WTC11 (cell line): ENCODE measurements around the gene APBA3. TPM values are rescaled to one million over a fixed set of nuclear protein-coding genes. Genes with fewer than 3 reads are reported as not detected.

ENCODE experiments used
- AFF4 ChIP-seq: sonication (generic); formaldehyde crosslinking; IDR thresholded peaks from 2 replicates; pipeline ENCODE4 v1.8.1; 2023; ENCODE audit warnings: mild to moderate bottlenecking, missing genetic modification reagents, borderline replicate concordance
- ATF6 ChIP-seq: sonication (generic); formaldehyde crosslinking; IDR thresholded peaks from 2 replicates; pipeline ENCODE4 v1.8.1; 2023; ENCODE audit warnings: mild to moderate bottlenecking, missing genetic modification reagents
- CBFB ChIP-seq: sonication (generic); formaldehyde crosslinking; IDR thresholded peaks from 2 replicates; pipeline ENCODE4 v1.8.1; 2022; ENCODE audit warnings: mild to moderate bottlenecking, low read depth, missing genetic modification reagents
- CREB1 ChIP-seq: sonication (generic); formaldehyde crosslinking; IDR thresholded peaks from 2 replicates; pipeline ENCODE4 v1.8.0; 2023; ENCODE audit warnings: mild to moderate bottlenecking, missing genetic modification reagents
- EMX1 ChIP-seq: fragments of 250-450 bp; sonication (Bioruptor Pico); IDR thresholded peaks from 2 replicates; pipeline ENCODE4 v1.8.0; 2021; ENCODE audit warnings: mild to moderate bottlenecking
- GABPB1 ChIP-seq: sonication (generic); formaldehyde crosslinking; IDR thresholded peaks from 2 replicates; pipeline ENCODE4 v1.8.1; 2023; ENCODE audit warnings: mild to moderate bottlenecking, missing genetic modification reagents
- JAZF1 ChIP-seq: fragments of 250-450 bp; sonication (Bioruptor Pico); IDR thresholded peaks from 2 replicates; pipeline ENCODE4 v1.9.0; 2021; ENCODE audit warnings: moderate library complexity, mild to moderate bottlenecking, inconsistent platforms
- MXD4 ChIP-seq: fragments of 250-450 bp; sonication (Bioruptor Pico); IDR thresholded peaks from 2 replicates; pipeline ENCODE4 v1.8.0; 2021; ENCODE audit warnings: mild to moderate bottlenecking, moderate library complexity, borderline replicate concordance
- MYBL2 ChIP-seq: sonication (generic); formaldehyde crosslinking; IDR thresholded peaks from 2 replicates; pipeline ENCODE4 v1.8.1; 2023; ENCODE audit warnings: mild to moderate bottlenecking, moderate library complexity, missing genetic modification reagents
- SMAD3 ChIP-seq: sonication (generic); formaldehyde crosslinking; IDR thresholded peaks from 2 replicates; pipeline ENCODE4 v1.8.0; 2022; ENCODE audit warnings: missing genetic modification reagents, mild to moderate bottlenecking, borderline replicate concordance
- STAT6 ChIP-seq: sonication (generic); formaldehyde crosslinking; conservative IDR thresholded peaks from 2 replicates; pipeline ENCODE4 v1.8.1; 2023; ENCODE audit warnings: mild to moderate bottlenecking, low read depth, missing genetic modification reagents, moderate library complexity
- TEAD1 ChIP-seq: sonication (generic); formaldehyde crosslinking; IDR thresholded peaks from 2 replicates; pipeline ENCODE4 v1.8.0; 2022; ENCODE audit warnings: mild to moderate bottlenecking, missing genetic modification reagents
- ZNF121 ChIP-seq: sonication (generic); formaldehyde crosslinking; IDR thresholded peaks from 2 replicates; pipeline ENCODE4 v1.8.0; 2023; ENCODE audit warnings: missing genetic modification reagents
- ZNF281 ChIP-seq: sonication (generic); formaldehyde crosslinking; IDR thresholded peaks from 2 replicates; pipeline ENCODE4 v1.8.0; 2023; ENCODE audit warnings: mild to moderate bottlenecking, missing genetic modification reagents
- ZNF396 ChIP-seq: fragments of 250-450 bp; sonication (Bioruptor Pico); IDR thresholded peaks from 2 replicates; pipeline ENCODE4 v1.8.0; 2021; ENCODE audit warnings: mild to moderate bottlenecking, moderate library complexity, borderline replicate concordance
- ZNF532 ChIP-seq: fragments of 250-450 bp; sonication (Bioruptor Pico); IDR thresholded peaks from 2 replicates; pipeline ENCODE4 v1.9.0; 2021; ENCODE audit warnings: mild to moderate bottlenecking, borderline replicate concordance
- total RNA-seq: library from RNA; stranded (reverse); gene quantifications from 3 replicates; pipeline ENCODE4 v1.2.3, GENCODE V29; 2021
- TF ChIP-seq, protein P1 (sequence below): sonication (generic); formaldehyde crosslinking; IDR thresholded peaks from 2 replicates; pipeline ENCODE4 v1.8.0; 2023; ENCODE audit warnings: missing genetic modification reagents
- TF ChIP-seq, protein P2 (sequence below): sonication (generic); formaldehyde crosslinking; IDR thresholded peaks from 2 replicates; pipeline ENCODE4 v1.8.1; 2023; ENCODE audit warnings: mild to moderate bottlenecking, moderate library complexity, missing genetic modification reagents
- TF ChIP-seq, protein P3 (sequence below): sonication (generic); formaldehyde crosslinking; IDR thresholded peaks from 2 replicates; pipeline ENCODE4 v1.8.0; 2022; ENCODE audit warnings: mild to moderate bottlenecking, missing genetic modification reagents

The APBA3 gene
- total RNA-seq, 1 experiment from 2014 or later: 27.5 TPM

DNA sequence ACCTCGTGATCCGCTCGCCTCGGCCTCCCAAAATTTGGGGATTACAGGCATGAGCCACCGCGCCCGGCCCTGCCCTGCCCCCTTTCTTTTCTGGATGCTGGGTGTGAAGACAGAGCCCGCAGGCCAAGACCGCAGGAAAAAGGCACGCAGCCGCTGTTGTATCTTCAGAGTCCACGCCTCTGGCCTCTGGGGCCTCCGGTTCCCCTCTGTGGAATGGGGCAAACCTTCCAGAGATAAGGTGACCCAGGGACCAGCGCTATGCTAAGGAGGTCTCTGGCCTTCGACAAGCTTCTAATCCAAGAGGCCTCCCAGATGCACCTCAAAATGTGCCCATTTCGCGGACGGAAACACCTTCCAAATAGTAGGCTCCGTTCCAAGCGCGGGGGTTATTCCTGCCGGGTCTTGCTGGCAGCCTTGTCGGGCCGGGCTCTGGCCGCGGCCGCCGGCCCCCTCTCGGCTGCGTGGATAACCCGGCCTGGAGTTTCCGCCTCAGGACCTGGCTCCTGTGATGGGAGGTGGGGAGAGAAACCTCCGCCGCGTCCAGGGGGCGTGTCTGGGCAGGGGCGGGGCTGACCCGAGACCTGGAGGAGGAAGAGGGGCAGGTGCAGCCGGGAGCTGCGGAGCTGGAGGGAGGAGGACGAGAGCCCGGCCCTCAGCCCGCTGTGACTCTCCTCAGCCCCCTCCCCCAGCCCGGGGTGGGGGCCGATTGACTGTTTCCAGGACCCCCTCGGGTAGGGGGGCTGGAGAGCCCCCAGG lies 40.2 kb downstream of the APBA3 start (continued):
- no peak for TF ChIP-seq ZNF532 (CRISPR knock-in tag)
- no peak for TF ChIP-seq ZNF396
- no peak for TF ChIP-seq SMAD3
- TF ChIP-seq AFF4 (CRISPR knock-in tag): no peak
- no peak for TF ChIP-seq CREB1 (CRISPR knock-in tag)
- TF ChIP-seq, protein P1, sequence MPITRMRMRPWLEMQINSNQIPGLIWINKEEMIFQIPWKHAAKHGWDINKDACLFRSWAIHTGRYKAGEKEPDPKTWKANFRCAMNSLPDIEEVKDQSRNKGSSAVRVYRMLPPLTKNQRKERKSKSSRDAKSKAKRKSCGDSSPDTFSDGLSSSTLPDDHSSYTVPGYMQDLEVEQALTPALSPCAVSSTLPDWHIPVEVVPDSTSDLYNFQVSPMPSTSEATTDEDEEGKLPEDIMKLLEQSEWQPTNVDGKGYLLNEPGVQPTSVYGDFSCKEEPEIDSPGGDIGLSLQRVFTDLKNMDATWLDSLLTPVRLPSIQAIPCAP: no peak
- no peak for TF ChIP-seq GABPB1 (CRISPR knock-in tag)
- TF ChIP-seq ZNF121 (CRISPR knock-in tag): no peak
- 0 out of 2 replicates have a peak, but pooled peaks have one; percentile 50 for TF ChIP-seq ZNF281 (CRISPR knock-in tag)
- TF ChIP-seq, protein P2, sequence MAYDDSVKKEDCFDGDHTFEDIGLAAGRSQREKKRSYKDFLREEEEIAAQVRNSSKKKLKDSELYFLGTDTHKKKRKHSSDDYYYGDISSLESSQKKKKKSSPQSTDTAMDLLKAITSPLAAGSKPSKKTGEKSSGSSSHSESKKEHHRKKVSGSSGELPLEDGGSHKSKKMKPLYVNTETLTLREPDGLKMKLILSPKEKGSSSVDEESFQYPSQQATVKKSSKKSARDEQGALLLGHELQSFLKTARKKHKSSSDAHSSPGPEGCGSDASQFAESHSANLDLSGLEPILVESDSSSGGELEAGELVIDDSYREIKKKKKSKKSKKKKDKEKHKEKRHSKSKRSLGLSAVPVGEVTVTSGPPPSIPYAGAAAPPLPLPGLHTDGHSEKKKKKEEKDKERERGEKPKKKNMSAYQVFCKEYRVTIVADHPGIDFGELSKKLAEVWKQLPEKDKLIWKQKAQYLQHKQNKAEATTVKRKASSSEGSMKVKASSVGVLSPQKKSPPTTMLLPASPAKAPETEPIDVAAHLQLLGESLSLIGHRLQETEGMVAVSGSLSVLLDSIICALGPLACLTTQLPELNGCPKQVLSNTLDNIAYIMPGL (CRISPR knock-in tag): peak; percentile 76
- TF ChIP-seq CBFB (CRISPR knock-in tag): no peak; the same call in 1 of the 2 replicates
- no peak for TF ChIP-seq STAT6 (CRISPR knock-in tag)
- no peak for TF ChIP-seq ATF6
- no peak for TF ChIP-seq JAZF1 (CRISPR knock-in tag)
- no peak for TF ChIP-seq MXD4 (CRISPR knock-in tag)
- TF ChIP-seq EMX1 (CRISPR knock-in tag): no peak
- no peak; the same call in 1 of the 2 replicates for TF ChIP-seq MYBL2 (CRISPR knock-in tag)
- TF ChIP-seq TEAD1: no peak; the same call in 1 of the 2 replicates
- TF ChIP-seq, protein P3, sequence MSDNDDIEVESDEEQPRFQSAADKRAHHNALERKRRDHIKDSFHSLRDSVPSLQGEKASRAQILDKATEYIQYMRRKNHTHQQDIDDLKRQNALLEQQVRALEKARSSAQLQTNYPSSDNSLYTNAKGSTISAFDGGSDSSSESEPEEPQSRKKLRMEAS (CRISPR knock-in tag): no peak
